GM10248 (cell line): ENCODE data around the gene EPB41L4B.

Experiments used
- CTCF ChIA-PET: fragments of 300-600 bp; sonication (Branson Sonifier 250); formaldehyde crosslinking; extraction: SDS; loops from one replicate; lab custom pipeline; 2021; ENCODE audit warnings: antibody characterized with exemption; lab: Yijun Ruan, JAX
- POLR2A ChIA-PET: fragments of 350-650 bp; sonication (Branson Sonifier 250); formaldehyde crosslinking; extraction: SDS; loops from one replicate; lab custom pipeline; 2020; ENCODE audit warnings: antibody characterized with exemption; lab: Yijun Ruan, JAX
- DNase-seq: peaks from one replicate; pipeline ENCODE4 v3.0.0; 2012; ENCODE audit errors: extremely low spot score
- CTCF ChIP-seq: IDR thresholded peaks from 2 replicates; pipeline ENCODE4 v1.5.1; 2012; ENCODE audit warnings: mild to moderate bottlenecking, low read depth; ENCODE audit errors: extremely low read depth, missing control alignments, control extremely low read depth

Gene EPB41L4B

GRCh38 chr9:109179801-109180523, 140.9 kb downstream of the EPB41L4B start:
- no peak for TF ChIP-seq CTCF
- POLR2A ChIA-PET, result no interaction called here
- CTCF ChIA-PET, result interaction anchor here (0.7 to 1.7 kb wide), 5 partner anchors 11 to 290 kb away, joined by 3 to 5 read pairs (median 3); no protein-coding TSS in a partner anchor
- no peak for DNase-seq

GRCh38 chr9:109176963-109177362, 143.9 kb downstream of the EPB41L4B start:
- POLR2A ChIA-PET, result no interaction called here
- no peak for DNase-seq
- CTCF ChIA-PET, result no interaction called here
- TF ChIP-seq CTCF, result no peak

- ChIA-PET POLR2A (no interaction called here), CTCF (no interaction called here)
- no peak for DNase-seq
- no peak for TF ChIP-seq CTCF
Observed at GRCh38 chr9:109176386-109176785, 144.5 kb downstream of the EPB41L4B start.

- TF ChIP-seq CTCF, result no peak
- CTCF ChIA-PET, result interaction anchor here (1.9 kb wide), 1 partner anchor 10 kb away, joined by 8 read pairs; no protein-coding TSS in a partner anchor
- POLR2A ChIA-PET, result no interaction called here
- no peak for DNase-seq
Observed at GRCh38 chr9:109172935-109173334, 147.9 kb downstream of the EPB41L4B start.

GRCh38 chr9:109171926-109172325, 148.9 kb downstream of the EPB41L4B start:
- TF ChIP-seq CTCF, result no peak
- DNase-seq, result no peak
- CTCF ChIA-PET, result interaction anchor here (1.9 kb wide), 1 partner anchor 11 kb away, joined by 8 read pairs; no protein-coding TSS in a partner anchor
- POLR2A ChIA-PET, result no interaction called here

GRCh38 chr9:109168170-109168569, 152.7 kb downstream of the EPB41L4B start:
- no peak for TF ChIP-seq CTCF
- no peak for DNase-seq
- ChIA-PET POLR2A (no interaction called here), CTCF (no interaction called here)

GRCh38 chr9:109167716-109168115, 153.1 kb downstream of the EPB41L4B start:
- DNase-seq, result no peak
- TF ChIP-seq CTCF, result no peak
- ChIA-PET POLR2A (no interaction called here), CTCF (interaction anchor here (1.2 kb wide), 1 partner anchor 28 kb away, joined by 3 read pairs; no protein-coding TSS in a partner anchor)
